HCT116 (cell line): Measurements from ENCODE around the gene INSYN2A. TPM values are rescaled to one million over a fixed set of nuclear protein-coding genes. Genes with fewer than 3 reads are reported as not detected.

Experiments used
- ATAC-seq: fragments of 200-7000 bp; cut with Tn5 transposase; 2 replicates; pipeline ENCODE4 v1.9.1; 2020; ENCODE audit warnings: mild to moderate bottlenecking, moderate library complexity
- BruUV-seq: library from RNA; stranded (reverse); fragments of 400-500 nt; replicated peaks from 2 replicates; lab custom pipeline; 2021; lab: Mats Ljungman, UMichigan
- CTCF ChIA-PET: fragments of 300-600 bp; sonication (Branson Sonifier 250); formaldehyde crosslinking; loops from one replicate; lab custom pipeline; 2021; ENCODE audit warnings: antibody characterized with exemption; lab: Charles Lee
- POLR2A ChIA-PET: fragments of 300-600, 350-600 bp; sonication (Branson Sonifier 250); formaldehyde crosslinking; loops from one replicate; lab custom pipeline; 2021; ENCODE audit warnings: antibody characterized with exemption; lab: Charles Lee
- RAD21 ChIA-PET, 2 experiments: fragments of 300-600 bp; sonication (Branson Sonifier 250); formaldehyde crosslinking; loops; one replicate each; lab custom pipeline; 2023; ENCODE audit warnings: low total read pairs in 2 of 2; ENCODE audit not compliant: uncharacterized antibody in 2 of 2, unreplicated experiment in 2 of 2, low non-redundant PET in 1 of 2; lab: Charles Lee
- DNase-seq: peaks from one replicate; pipeline ENCODE4 v3.0.0-alpha.2; 2010; ENCODE audit warnings: low read depth, low spot score
- H2AFZ ChIP-seq: fragments of 200-600 bp; shearing (Covaris generic), sonication (generic); 2 replicates; pipeline ENCODE4 v1.6.1; 2017; ENCODE audit warnings: low read depth, mixed run types, mixed read lengths, antibody characterized with exemption, low read length; ENCODE audit not compliant: poor library complexity, severe bottlenecking
- H3K27ac ChIP-seq: 2 replicates; pipeline ENCODE4 v1.5.1; 2012; ENCODE audit warnings: low read depth, low read length
- H3K27me3 ChIP-seq: fragments of 200-600 bp; sonication (generic); 2 replicates; pipeline ENCODE4 v1.6.1; 2016; ENCODE audit warnings: mixed run types, low read length, mixed read lengths; ENCODE audit not compliant: insufficient read depth
- H3K36me3 ChIP-seq, 2 experiments: fragments of 200-500 bp in 1 of 2; fragments of 200-600 bp in 1 of 2; sonication (Bioruptor generic) in 1 of 2; sonication (generic) in 1 of 2; 2 replicates each; pipeline versions ENCODE4 v1.5.1 to v1.6.1; 2014 to 2016; ENCODE audit warnings: low read length in 2 of 2, inconsistent platforms in 1 of 2, mixed read lengths in 1 of 2, mixed run types in 1 of 2; ENCODE audit not compliant: insufficient read depth in 2 of 2, control insufficient read depth in 1 of 2
- H3K4me1 ChIP-seq, 2 experiments: fragments of 200-600 bp in 1 of 2; sonication (generic) in 1 of 2; 2 replicates each; pipeline versions ENCODE4 v1.5.1 to v1.6.1; 2012 to 2017; ENCODE audit warnings: low read length in 2 of 2, inconsistent platforms in 1 of 2, mild to moderate bottlenecking in 1 of 2, mixed read lengths in 1 of 2, mixed run types in 1 of 2, moderate library complexity in 1 of 2; ENCODE audit not compliant: insufficient read depth in 2 of 2, control insufficient read depth in 1 of 2
- H3K4me2 ChIP-seq: fragments of 200-600 bp; sonication (generic); 2 replicates; pipeline ENCODE4 v1.6.1; 2017; ENCODE audit warnings: mixed run types, low read length, mixed read lengths
- H3K4me3 ChIP-seq, 2 experiments: fragments of 200-600 bp in 1 of 2; sonication (generic) in 1 of 2; replicated peaks in 1 of 2; 2 replicates each; pipeline ENCODE4 v1.5.1; 2011 to 2016; ENCODE audit warnings: low read length in 2 of 2, control low read depth in 1 of 2, low read depth in 1 of 2, mild to moderate bottlenecking in 1 of 2, mixed read lengths in 1 of 2, mixed run types in 1 of 2
- H3K79me2 ChIP-seq: fragments of 200-600 bp; sonication (generic); 2 replicates; pipeline ENCODE4 v1.6.1; 2017; ENCODE audit warnings: mild to moderate bottlenecking, mixed run types, low read length, moderate library complexity, mixed read lengths; ENCODE audit not compliant: insufficient read depth
- H3K9ac ChIP-seq: fragments of 200-600 bp; sonication (generic); 2 replicates; pipeline ENCODE4 v1.6.1; 2016; ENCODE audit warnings: low read length, mixed read lengths
- H3K9me2 ChIP-seq: fragments of 200-600 bp; sonication (generic), shearing (Covaris generic); 2 replicates; pipeline ENCODE4 v1.6.1; 2017; ENCODE audit warnings: mixed run types, mild to moderate bottlenecking, moderate library complexity; ENCODE audit not compliant: insufficient read depth
- H3K9me3 ChIP-seq, 2 experiments: fragments of 200-500 bp in 1 of 2; fragments of 200-600 bp in 1 of 2; sonication (Bioruptor generic) in 1 of 2; sonication (generic) in 1 of 2; 2 replicates each; pipeline ENCODE4 v1.6.1; 2014 to 2017; ENCODE audit warnings: low read length in 2 of 2, mixed read lengths in 2 of 2, inconsistent platforms in 1 of 2, low read depth in 1 of 2, mild to moderate bottlenecking in 1 of 2, mixed run types in 1 of 2, moderate library complexity in 1 of 2; ENCODE audit not compliant: control insufficient read depth in 1 of 2, insufficient read depth in 1 of 2
- H4K20me1 ChIP-seq: fragments of 200-600 bp; sonication (generic), shearing (Covaris generic); 2 replicates; pipeline ENCODE4 v1.6.1; 2017; ENCODE audit warnings: mixed run types, mild to moderate bottlenecking, moderate library complexity; ENCODE audit not compliant: insufficient read depth
- ATF3 ChIP-seq: IDR thresholded peaks from 2 replicates; pipeline ENCODE4 v1.6.1; 2012
- CTCF ChIP-seq, 3 experiments: fragments of 200-600 bp in 1 of 3; sonication (generic) in 1 of 3; IDR thresholded peaks in 2 of 3; conservative IDR thresholded peaks in 1 of 3; 2 replicates each; pipeline ENCODE4 v1.5.1; 2012 to 2017; ENCODE audit warnings: low read depth in 2 of 3, low read length in 2 of 3, antibody characterized with exemption in 1 of 3, borderline replicate concordance in 1 of 3, control low read depth in 1 of 3, mild to moderate bottlenecking in 1 of 3, mixed read lengths in 1 of 3, mixed run types in 1 of 3, moderate library complexity in 1 of 3; ENCODE audit not compliant: insufficient read depth in 1 of 3
- ELF1 ChIP-seq: IDR thresholded peaks from 2 replicates; pipeline ENCODE4 v1.6.1; 2012; ENCODE audit warnings: low read depth, borderline replicate concordance
- EZH2 ChIP-seq: fragments of 200-600 bp; sonication (generic); IDR thresholded peaks from 2 replicates; pipeline ENCODE4 v1.6.1; 2017; ENCODE audit warnings: antibody characterized with exemption, mixed run types
- EZH2phosphoT487 ChIP-seq: fragments of 200-600 bp; IDR thresholded peaks from 2 replicates; pipeline ENCODE4 v1.6.1; 2018; ENCODE audit warnings: antibody characterized with exemption, borderline replicate concordance
- FOSL1 ChIP-seq: IDR thresholded peaks from 2 replicates; pipeline ENCODE4 v1.6.1; 2012; ENCODE audit warnings: low read depth
- JUND ChIP-seq: IDR thresholded peaks from 2 replicates; pipeline ENCODE4 v1.6.1; 2012
- MAX ChIP-seq: IDR thresholded peaks from 2 replicates; pipeline ENCODE4 v1.6.1; 2012
- POLR2AphosphoS5 ChIP-seq: IDR thresholded peaks from 2 replicates; pipeline ENCODE4 v1.6.1; 2011; ENCODE audit warnings: mild to moderate bottlenecking, low read depth, low read length, moderate library complexity
- REST ChIP-seq: IDR thresholded peaks from 2 replicates; pipeline ENCODE4 v1.6.1; 2012; ENCODE audit warnings: low read depth
- SRF ChIP-seq: IDR thresholded peaks from 2 replicates; pipeline ENCODE4 v1.6.1; 2012; ENCODE audit warnings: low read depth
- TCF7L2 ChIP-seq: IDR thresholded peaks from 2 replicates; pipeline ENCODE4 v1.7.0; 2011; ENCODE audit warnings: borderline replicate concordance, inconsistent platforms; ENCODE audit not compliant: insufficient read depth, insufficient read length; ENCODE audit errors: extremely low read depth
- YY1 ChIP-seq: IDR thresholded peaks from 2 replicates; pipeline ENCODE4 v1.6.1; 2011; ENCODE audit warnings: low read length, low read depth, moderate library complexity, mild to moderate bottlenecking; ENCODE audit not compliant: insufficient replicate concordance; ENCODE audit errors: extremely low read depth
- ZBTB33 ChIP-seq: IDR thresholded peaks from 2 replicates; pipeline ENCODE4 v1.6.1; 2011; ENCODE audit warnings: mild to moderate bottlenecking, low read length, moderate library complexity; ENCODE audit not compliant: insufficient replicate concordance; ENCODE audit errors: extremely low read depth
- ZNF274 ChIP-seq: fragments of 200-500 bp; sonication (Bioruptor generic); IDR thresholded peaks from 2 replicates; pipeline ENCODE4 v1.6.1; 2014; ENCODE audit warnings: mild to moderate bottlenecking, low read depth, low read length, inconsistent platforms
- intact Hi-C: fragments of 100-400 bp; cut with micrococcal nuclease; formaldehyde crosslinking; loops from 2 replicates; pipeline ENCODE4 v1.10.0; 2022
- total RNA-seq: library from RNA; stranded (reverse); gene quantifications from one replicate; pipeline ENCODE4 v1.2.1, GENCODE V29; 2021; ENCODE audit not compliant: unreplicated experiment

Gene INSYN2A
- total RNA-seq, 1 experiment from 2014 or later: not detected

GRCh38 chr10:127210936-127211466 lies 14.6 kb upstream of the INSYN2A start (continued):
- TF ChIP-seq ZNF274: no peak
- no peak for TF ChIP-seq FOSL1
- no peak for TF ChIP-seq ELF1
- TF ChIP-seq POLR2AphosphoS5: no peak
- TF ChIP-seq JUND: no peak
- no peak for TF ChIP-seq MAX
- TF ChIP-seq EZH2: no peak
- TF ChIP-seq, all 23 proteins: peak for 0

GRCh38 chr10:127207081-127207480 lies 10.7 kb upstream of the INSYN2A start:
- no peak overlapping the region for H3K4me3 ChIP-seq
- H3K9ac ChIP-seq: no peak overlapping the region
- intact Hi-C loops: no loop called here
- H2AFZ ChIP-seq: no peak overlapping the region
- H3K9me3 ChIP-seq: no peaks in the 10 kb centered on the region
- no peaks in the 10 kb centered on the region for H3K27me3 ChIP-seq
- RAD21 ChIA-PET: no interaction called here
- POLR2A ChIA-PET: no interaction called here
- H3K36me3 ChIP-seq: no peaks in the 10 kb centered on the region
- no peaks in the 10 kb centered on the region for H3K4me1 ChIP-seq
- no TSS peak for BruUV-seq
- no peaks in the 10 kb centered on the region for H4K20me1 ChIP-seq
- DNase-seq (no peak), ATAC-seq (no peak)
- H3K4me2 ChIP-seq: no peak overlapping the region
- no peaks in the 10 kb centered on the region for H3K9me2 ChIP-seq
- no peaks in the 10 kb centered on the region for H3K79me2 ChIP-seq
- CTCF ChIA-PET: no interaction called here
- TF ChIP-seq ATF3 (no peak), EZH2phosphoT487 (no peak), TCF7L2 (no peak), SRF (no peak), ZNF274 (no peak), REST (no peak), JUND (no peak), POLR2AphosphoS5 (no peak), ZBTB33 (no peak), CTCF (IDR thresholded peaks at IDR 0.05 in 2 of 3, conservative IDR thresholded peaks at IDR 0.05 in 1 of 3; ENCODE audit: borderline replicate concordance in 1 of 3, insufficient read depth in 1 of 3, low read depth in 2 of 3, low read length in 2 of 3) (no peak), YY1 (no peak)
- no peak overlapping the region for H3K27ac ChIP-seq
